ENCODE measurements around the gene EIF3D.

DNA sequence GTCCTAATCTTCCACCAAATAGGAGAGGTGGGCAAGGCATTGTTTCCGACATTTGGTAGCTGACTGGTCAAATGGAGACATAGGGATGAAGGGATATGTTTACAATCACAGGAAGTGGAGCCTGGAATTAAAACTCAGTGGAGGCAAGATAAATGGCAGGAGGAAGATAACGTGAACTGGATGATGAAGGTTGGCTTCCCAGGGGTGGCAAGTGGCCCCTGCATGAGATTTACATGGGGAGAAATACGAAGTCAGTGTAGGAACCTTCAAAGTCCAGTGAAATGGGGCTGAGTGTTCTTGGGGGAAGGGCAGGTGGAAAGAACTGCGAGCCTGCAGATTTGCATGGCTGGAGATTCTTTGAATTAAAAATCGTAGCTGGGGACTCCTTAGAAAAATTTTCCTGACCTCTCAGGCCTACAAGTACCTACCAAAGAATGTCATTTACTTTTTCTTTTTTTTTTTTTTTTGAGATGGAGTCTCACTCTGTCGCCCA is 21.4 kb downstream of the EIF3D start:
- TF ChIP-seq, protein P1, sequence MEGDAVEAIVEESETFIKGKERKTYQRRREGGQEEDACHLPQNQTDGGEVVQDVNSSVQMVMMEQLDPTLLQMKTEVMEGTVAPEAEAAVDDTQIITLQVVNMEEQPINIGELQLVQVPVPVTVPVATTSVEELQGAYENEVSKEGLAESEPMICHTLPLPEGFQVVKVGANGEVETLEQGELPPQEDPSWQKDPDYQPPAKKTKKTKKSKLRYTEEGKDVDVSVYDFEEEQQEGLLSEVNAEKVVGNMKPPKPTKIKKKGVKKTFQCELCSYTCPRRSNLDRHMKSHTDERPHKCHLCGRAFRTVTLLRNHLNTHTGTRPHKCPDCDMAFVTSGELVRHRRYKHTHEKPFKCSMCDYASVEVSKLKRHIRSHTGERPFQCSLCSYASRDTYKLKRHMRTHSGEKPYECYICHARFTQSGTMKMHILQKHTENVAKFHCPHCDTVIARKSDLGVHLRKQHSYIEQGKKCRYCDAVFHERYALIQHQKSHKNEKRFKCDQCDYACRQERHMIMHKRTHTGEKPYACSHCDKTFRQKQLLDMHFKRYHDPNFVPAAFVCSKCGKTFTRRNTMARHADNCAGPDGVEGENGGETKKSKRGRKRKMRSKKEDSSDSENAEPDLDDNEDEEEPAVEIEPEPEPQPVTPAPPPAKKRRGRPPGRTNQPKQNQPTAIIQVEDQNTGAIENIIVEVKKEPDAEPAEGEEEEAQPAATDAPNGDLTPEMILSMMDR (conservative IDR thresholded peaks at IDR 0.05), result no peak
- no peak for TF ChIP-seq ZFX (IDR thresholded peaks at IDR 0.05)
